Suprapubic skin (tissue), 4 donors: ENCODE results near the gene PPWD1.

Experiments used
- CTCF ChIP-seq, 2 donors: fragments of 200-600 bp in 1 of 2; fragments of 450-650 bp in 1 of 2; sonication (generic) in 1 of 2; IDR thresholded peaks; one replicate each; pipeline ENCODE4 v1.5.1; 2016 to 2019; ENCODE audit warnings: antibody characterized with exemption in 2 of 2, mild to moderate bottlenecking in 1 of 2, moderate library complexity in 1 of 2
- POLR2A ChIP-seq, 2 donors: fragments of 450-650 bp; IDR thresholded peaks; one replicate each; pipeline ENCODE4 v1.6.1; 2017; ENCODE audit warnings: antibody characterized with exemption in 2 of 2, mild to moderate bottlenecking in 2 of 2, moderate library complexity in 2 of 2
- POLR2AphosphoS5 ChIP-seq, 3 donors: sonication (generic); formaldehyde crosslinking; IDR thresholded peaks; one replicate each; pipeline ENCODE4 v1.6.1; 2017; ENCODE audit warnings: antibody characterized with exemption in 3 of 3

- TF ChIP-seq POLR2AphosphoS5 (IDR thresholded peaks at IDR 0.05) (peak in 1 of 3 donors; percentile 82), CTCF (IDR thresholded peaks at IDR 0.05) (no peak), POLR2A (IDR thresholded peaks at IDR 0.05) (peak in 1 of 2 donors; percentile 34)
These were observed at the start of gene PPWD1, which contains the start of gene CENPK for GRCh38 chr5:65562731-65563701.
